H1 (cell line): ENCODE data around the gene OTOP3. TPM values are rescaled to one million over a fixed set of nuclear protein-coding genes. Genes with fewer than 3 reads are reported as not detected.

Source experiments
- CTCF ChIA-PET: fragments of 300-600 bp; sonication (Branson Sonifier 250); formaldehyde crosslinking; loops from one replicate; lab custom pipeline; 2021; ENCODE audit not compliant: partially characterized antibody; lab: Charles Lee
- POLR2A ChIA-PET: fragments of 300-600 bp; sonication (Branson Sonifier 250); formaldehyde crosslinking; loops from one replicate; lab custom pipeline; 2021; ENCODE audit warnings: inconsistent platforms; ENCODE audit not compliant: partially characterized antibody; lab: Charles Lee
- DNase-seq, 2 experiments: peaks; one replicate each; pipeline versions ENCODE4 v3.0.0 to v3.0.0-alpha.2; 2010 to 2022; ENCODE audit warnings: low spot score in 2 of 2, low read depth in 1 of 2, mixed read lengths in 1 of 2
- FAIRE-seq: peaks from 2 replicates; lab custom pipeline; 2011; peaks lifted over from hg19 to GRCh38; lab: Jason Lieb, UNC
- H2AFZ ChIP-seq: 2 replicates; pipeline ENCODE4 v1.8.1; 2012; ENCODE audit warnings: low read length, inconsistent platforms
- H2AK5ac ChIP-seq: 2 replicates; pipeline ENCODE4 v1.6.1; 2013; ENCODE audit warnings: low read depth, low read length
- H2BK120ac ChIP-seq: replicated peaks from 2 replicates; pipeline ENCODE3; 2013; ENCODE audit warnings: low read depth, low read length, inconsistent platforms
- H2BK12ac ChIP-seq: 2 replicates; pipeline ENCODE4 v1.6.1; 2013; ENCODE audit warnings: low read depth, low read length
- H2BK15ac ChIP-seq: 2 replicates; pipeline ENCODE4 v1.6.1; 2013; ENCODE audit warnings: low read length
- H2BK20ac ChIP-seq: 2 replicates; pipeline ENCODE4 v1.6.1; 2013; ENCODE audit warnings: low read length
- H2BK5ac ChIP-seq: 2 replicates; pipeline ENCODE4 v1.6.1; 2013; ENCODE audit warnings: low read depth, low read length
- H3K14ac ChIP-seq: 2 replicates; pipeline ENCODE4 v1.6.1; 2013; ENCODE audit warnings: inconsistent platforms; ENCODE audit not compliant: insufficient read length
- H3K18ac ChIP-seq: 2 replicates; pipeline ENCODE4 v1.6.1; 2013; ENCODE audit warnings: low read length; ENCODE audit errors: extremely low read depth
- H3K23ac ChIP-seq: 2 replicates; pipeline ENCODE4 v1.6.1; 2013; ENCODE audit warnings: inconsistent platforms; ENCODE audit not compliant: insufficient read length
- H3K23me2 ChIP-seq: 2 replicates; pipeline ENCODE4 v1.6.1; 2013; ENCODE audit warnings: low read depth, low read length
- H3K27ac ChIP-seq: 2 replicates; pipeline ENCODE4 v1.6.1; 2011; ENCODE audit warnings: low read depth, low read length, inconsistent platforms
- H3K27me3 ChIP-seq, 4 experiments: replicated peaks in 1 of 4; 1 replicate in 1 of 4; 2 replicates in 3 of 4; pipeline versions ENCODE4 v1.6.1 to v1.8.1; 2011 to 2013; ENCODE audit warnings: low read length in 3 of 4, mild to moderate bottlenecking in 3 of 4, inconsistent platforms in 2 of 4, mixed read lengths in 2 of 4, moderate library complexity in 1 of 4; ENCODE audit not compliant: control insufficient read depth in 3 of 4, insufficient read depth in 3 of 4; ENCODE audit errors: extremely low read depth in 1 of 4
- H3K36me3 ChIP-seq, 4 experiments: 2 replicates each; pipeline versions ENCODE4 v1.6.1 to v1.8.1; 2011 to 2013; ENCODE audit warnings: mild to moderate bottlenecking in 4 of 4, low read length in 3 of 4, moderate library complexity in 2 of 4, control low read depth in 1 of 4, inconsistent platforms in 1 of 4; ENCODE audit not compliant: insufficient read depth in 4 of 4, control insufficient read depth in 2 of 4
- H3K4ac ChIP-seq: replicated peaks from 2 replicates; pipeline ENCODE3; 2013; ENCODE audit warnings: low read length, low read depth, mixed read lengths, inconsistent platforms; ENCODE audit not compliant: insufficient read length
- H3K4me1 ChIP-seq, 4 experiments: replicated peaks in 1 of 4; 1 replicate in 1 of 4; 2 replicates in 3 of 4; pipeline versions ENCODE4 v1.6.1 to v1.8.1; 2011 to 2013; ENCODE audit warnings: low read length in 3 of 4, inconsistent platforms in 2 of 4, mixed read lengths in 1 of 4; ENCODE audit not compliant: insufficient read depth in 4 of 4, control insufficient read depth in 3 of 4
- H3K4me2 ChIP-seq, 2 experiments: 2 replicates each; pipeline versions ENCODE4 v1.6.1 to v1.8.1; 2011 to 2013; ENCODE audit warnings: low read depth in 2 of 2, low read length in 2 of 2, control low read depth in 1 of 2, inconsistent platforms in 1 of 2, mild to moderate bottlenecking in 1 of 2; ENCODE audit not compliant: insufficient read depth in 1 of 2
- H3K4me3 ChIP-seq, 4 experiments: fragments of 200-600, 300-600 bp in 1 of 4; sonication (generic), shearing (Covaris generic), sonication (Bioruptor Twin) in 1 of 4; 2 replicates each; pipeline versions ENCODE4 v1.5.1 to v1.8.1; 2011 to 2016; ENCODE audit warnings: low read length in 4 of 4, low read depth in 3 of 4, control low read depth in 2 of 4, inconsistent platforms in 2 of 4, mild to moderate bottlenecking in 2 of 4, mixed read lengths in 1 of 4, moderate library complexity in 1 of 4; ENCODE audit not compliant: insufficient read depth in 2 of 4; ENCODE audit errors: extremely low read depth in 1 of 4
- H3K56ac ChIP-seq: replicated peaks from 2 replicates; pipeline ENCODE3; 2013; ENCODE audit warnings: low read depth, mild to moderate bottlenecking, mixed read lengths, low read length, inconsistent platforms; ENCODE audit not compliant: insufficient read length
- H3K79me1 ChIP-seq: 2 replicates; pipeline ENCODE4 v1.6.1; 2013; ENCODE audit warnings: low read depth, low read length, control low read depth
- H3K79me2 ChIP-seq, 2 experiments: 2 replicates each; pipeline versions ENCODE4 v1.6.1 to v1.8.1; 2012 to 2013; ENCODE audit warnings: low read length in 2 of 2, mild to moderate bottlenecking in 2 of 2, inconsistent platforms in 1 of 2; ENCODE audit not compliant: insufficient read depth in 2 of 2, control insufficient read depth in 1 of 2
- H3K9ac ChIP-seq, 4 experiments: replicated peaks in 1 of 4; 1 replicate in 1 of 4; 2 replicates in 3 of 4; pipeline versions ENCODE4 v1.6.1 to v1.8.1; 2011 to 2013; ENCODE audit warnings: low read depth in 3 of 4, low read length in 3 of 4, control low read depth in 2 of 4, mild to moderate bottlenecking in 2 of 4, moderate library complexity in 2 of 4, inconsistent platforms in 1 of 4; ENCODE audit errors: extremely low read depth in 1 of 4
- H3K9me3 ChIP-seq, 2 experiments: 2 replicates each; pipeline versions ENCODE4 v1.6.1 to v1.8.1; 2012 to 2013; ENCODE audit warnings: mild to moderate bottlenecking in 2 of 2, moderate library complexity in 2 of 2, control low read depth in 1 of 2, inconsistent platforms in 1 of 2, low read depth in 1 of 2, low read length in 1 of 2, mixed read lengths in 1 of 2; ENCODE audit not compliant: insufficient read depth in 2 of 2
- H4K20me1 ChIP-seq, 2 experiments: replicated peaks in 1 of 2; 2 replicates each; pipeline versions ENCODE3 to v1.8.1; 2011 to 2013; ENCODE audit warnings: inconsistent platforms in 2 of 2, low read length in 2 of 2, mild to moderate bottlenecking in 1 of 2; ENCODE audit not compliant: insufficient read depth in 2 of 2, control insufficient read depth in 1 of 2
- H4K5ac ChIP-seq: 2 replicates; pipeline ENCODE4 v1.6.1; 2013; ENCODE audit warnings: low read length, low read depth, mixed read lengths, inconsistent platforms; ENCODE audit not compliant: insufficient read length
- H4K8ac ChIP-seq: 2 replicates; pipeline ENCODE4 v1.8.0; 2013; ENCODE audit warnings: mild to moderate bottlenecking, moderate library complexity, low read length, inconsistent platforms; ENCODE audit not compliant: insufficient read depth; ENCODE audit errors: extremely low read depth
- H4K91ac ChIP-seq: replicated peaks from 2 replicates; pipeline ENCODE3; 2013; ENCODE audit warnings: low read length, mixed read lengths, inconsistent platforms; ENCODE audit not compliant: insufficient read length
- KDM1A ChIP-seq: fragments of 200-600, 300-600 bp; sonication (generic); IDR thresholded peaks from 2 replicates; pipeline ENCODE4 v1.7.1; 2016; ENCODE audit warnings: mild to moderate bottlenecking, low read length, borderline replicate concordance
- KDM4A ChIP-seq: IDR thresholded peaks from one replicate; pipeline ENCODE4 v1.7.1; 2012; ENCODE audit warnings: low read depth, mild to moderate bottlenecking, moderate library complexity, low read length, inconsistent platforms; ENCODE audit not compliant: severe bottlenecking
- WGBS, 2 experiments: shearing (Covaris generic) in 1 of 2; methylation state at CpG; one replicate each; pipeline versions ENCODE4 v1.1.6 to v1.1.7; 2013 to 2015; ENCODE audit warnings: low lambda C conversion rate in 2 of 2, mixed read lengths in 2 of 2, inconsistent platforms in 1 of 2, low coverage in 1 of 2, missing lambda C conversion rate in 1 of 2; ENCODE audit not compliant: insufficient replicate concordance in 2 of 2, insufficient coverage in 1 of 2, insufficient read length in 1 of 2; ENCODE audit errors: extremely low coverage in 1 of 2, missing lambda C conversion rate in 1 of 2; 5-methylcytosine and 5-hydroxymethylcytosine counted together
- polyA plus RNA-seq, 7 experiments: library from polyadenylated mRNA; depleted of rRNA in 3 of 7; stranded (reverse) in 5 of 7; unstranded in 2 of 7; fragments of >200 nt in 5 of 7; fragments of 200-250 nt in 2 of 7; gene quantifications; 1 replicate in 5 of 7; 2 replicates in 1 of 7; 4 replicates in 1 of 7; pipeline versions ENCODE4 v1.2.1 to v1.2.3, GENCODE V29; 2011 to 2013; ENCODE audit warnings: missing spikeins in 2 of 7, mixed read lengths in 2 of 7
- total RNA-seq: library from RNA; stranded (reverse); fragmentation: NEBNext Ultra II Directional; extraction: Animal tissue kit (Norgen Biotek cat#: 25700); gene quantifications from 2 replicates; pipeline ENCODE4 v1.2.1, GENCODE V29; 2021

OTOP3 gene
- total and polyA plus RNA-seq, 2 of the 8 experiments (the other 6 are each of a cell fraction or from before 2014, with no cell fraction given): 0.05 TPM; not detected in 1

GRCh38 chr17:74898376-74898946 lies 37.2 kb upstream of the OTOP3 start:
- H3K36me3 ChIP-seq: no peaks in the 10 kb centered on the region
- no peak overlapping the region for H2AFZ ChIP-seq
- no peak overlapping the region for H2BK15ac ChIP-seq
- H3K79me2 ChIP-seq: no peaks in the 10 kb centered on the region
- peaks cover 5 to 32% (median 22%) of the 10 kb centered on the region in 4 experiments for H3K27me3 ChIP-seq
- H2BK12ac ChIP-seq: no peak overlapping the region
- no peak overlapping the region for H3K56ac ChIP-seq
- H3K4me3 ChIP-seq: no peak overlapping the region
- no peak for DNase-seq
- H3K4me1 ChIP-seq: peaks cover 0 to 6% (median 2%) of the 10 kb centered on the region in 4 experiments; a peak in 3 of 7 replicates
- no peak overlapping the region for H4K91ac ChIP-seq
- no peak overlapping the region for H2BK5ac ChIP-seq
- no peak overlapping the region for H2AK5ac ChIP-seq
- H3K18ac ChIP-seq: no peak overlapping the region
- H3K9me3 ChIP-seq: no peaks in the 10 kb centered on the region
- no peak overlapping the region for H4K8ac ChIP-seq
- ChIA-PET CTCF (interaction anchor here (0.6 to 2.3 kb wide), 4 partner anchors 15 to 64 kb away, joined by 3 to 7 read pairs (median 4); no protein-coding TSS in a partner anchor), POLR2A (interaction anchor here (2.3 kb wide), 1 partner anchor 25 kb away, joined by 8 read pairs; the partner anchor contains the start of gene FDXR)
- no peak overlapping the region for H3K4me2 ChIP-seq
- no peak overlapping the region for H3K23ac ChIP-seq
- no peak overlapping the region for H4K5ac ChIP-seq
- peaks cover 5% of the 10 kb centered on the region for H3K23me2 ChIP-seq
- no peak overlapping the region for H3K14ac ChIP-seq
- no peak overlapping the region for H3K27ac ChIP-seq
- H3K9ac ChIP-seq: no peak overlapping the region
- H4K20me1 ChIP-seq: no peaks in the 10 kb centered on the region
- H2BK120ac ChIP-seq: no peak overlapping the region
- no peak overlapping the region for H2BK20ac ChIP-seq
- WGBS, 2 experiments: 81% methylated on average over 9 of the region's 11 CpGs; no CpG with 5 or more reads in 1 of the 2 experiments
- TF ChIP-seq KDM4A (no peak), KDM1A (0 out of 2 replicates have a peak, but pooled peaks have one; percentile 51)
- no peak overlapping the region for H3K4ac ChIP-seq
- no peak for FAIRE-seq
- no peaks in the 10 kb centered on the region for H3K79me1 ChIP-seq
